Hepatocyte (in vitro differentiated cells): ENCODE data around the gene GAS6.

Experiments
- CTCF ChIP-seq: fragments of 200-600 bp; sonication (generic); IDR thresholded peaks from 2 replicates; pipeline ENCODE4 v1.5.1; 2016; ENCODE audit warnings: antibody characterized with exemption, mild to moderate bottlenecking; ENCODE audit not compliant: poor library complexity
- EZH2 ChIP-seq: fragments of 200-600 bp; sonication (generic); IDR thresholded peaks from 2 replicates; pipeline ENCODE4 v1.6.1; 2016; ENCODE audit warnings: antibody characterized with exemption, mild to moderate bottlenecking, borderline replicate concordance

- TF ChIP-seq CTCF: no peak
- TF ChIP-seq EZH2: no peak
Observed at GRCh38 chr13:113882716-113883115, 18.8 kb upstream of the GAS6 start.
